ENCODE results near the gene ZIC1. TPM values are rescaled to one million over a fixed set of nuclear protein-coding genes. Genes with fewer than 3 reads are reported as not detected.

ZIC1 gene
- total RNA-seq, 1 donor from 2014 or later = not detected

- no peak overlapping the region for H3K4me3 ChIP-seq (ENCODE audit: low read depth, low read length)
- no peak for DNase-seq (ENCODE audit: low read depth)
- TF ChIP-seq CTCF (conservative IDR thresholded peaks at IDR 0.05; ENCODE audit: low read depth, low read length) = no peak
Observed at GRCh38 chr3:147400999-147401398, 8.2 kb upstream of the ZIC1 start.

- no peak for DNase-seq (ENCODE audit: low read depth)
- no peak overlapping the region for H3K4me3 ChIP-seq (ENCODE audit: low read depth, low read length)
- no peak for TF ChIP-seq CTCF (conservative IDR thresholded peaks at IDR 0.05; ENCODE audit: low read depth, low read length)
Observed at GRCh38 chr3:147401421-147401820, 7.7 kb upstream of the ZIC1 start.

- H3K4me3 ChIP-seq (ENCODE audit: low read depth, low read length) = no peak overlapping the region
- no peak for DNase-seq (ENCODE audit: low read depth)
- no peak for TF ChIP-seq CTCF (conservative IDR thresholded peaks at IDR 0.05; ENCODE audit: low read depth, low read length)
Observed at GRCh38 chr3:147402159-147402558, 7.0 kb upstream of the ZIC1 start.

- no peak for DNase-seq (ENCODE audit: low read depth)
- H3K4me3 ChIP-seq (ENCODE audit: low read depth, low read length) = no peak overlapping the region
- no peak for TF ChIP-seq CTCF (conservative IDR thresholded peaks at IDR 0.05; ENCODE audit: low read depth, low read length)
Observed at GRCh38 chr3:147403511-147403910, 5.7 kb upstream of the ZIC1 start.

GRCh38 chr3:147404000-147404799 lies 5.0 kb upstream of the ZIC1 start:
- H3K4me3 ChIP-seq (ENCODE audit: low read depth, low read length) = no peak overlapping the region
- TF ChIP-seq CTCF (conservative IDR thresholded peaks at IDR 0.05; ENCODE audit: low read depth, low read length) = no peak
- DNase-seq (ENCODE audit: low read depth) = no peak

GRCh38 chr3:147404800-147405230 lies 4.3 kb upstream of the ZIC1 start:
- no peak for TF ChIP-seq CTCF (conservative IDR thresholded peaks at IDR 0.05; ENCODE audit: low read depth, low read length)
- DNase-seq (ENCODE audit: low read depth) = no peak
- no peak overlapping the region for H3K4me3 ChIP-seq (ENCODE audit: low read depth, low read length)

Measured in epithelial cell of proximal tubule (primary cell).